GM12878 (cell line): Measurements from ENCODE around the gene CHRDL2. TPM values are rescaled to one million over a fixed set of nuclear protein-coding genes. Genes with fewer than 3 reads are reported as not detected.

Experiments
- ATAC-seq: fragments of 200-7000 bp; cut with Tn5 transposase; 3 replicates; pipeline ENCODE4 v1.9.1; 2020; ENCODE audit warnings: mild to moderate bottlenecking, moderate library complexity
- BruUV-seq: library from RNA; stranded (reverse); fragments of 400-500 nt; replicated peaks from 2 replicates; lab custom pipeline; 2021; lab: Mats Ljungman, UMichigan
- CTCF ChIA-PET: fragments of 300-600 bp; sonication (Branson Sonifier 250); formaldehyde crosslinking; extraction: SDS; loops from one replicate; lab custom pipeline; 2021; ENCODE audit warnings: inconsistent platforms; lab: Yijun Ruan, JAX
- POLR2A ChIA-PET: fragments of 350-600 bp; formaldehyde crosslinking; extraction: SDS; loops from one replicate; lab custom pipeline; 2021; ENCODE audit warnings: inconsistent platforms; lab: Charles Lee
- RAD21 ChIA-PET: fragments of 300-600 bp; sonication (Branson Sonifier 250); formaldehyde crosslinking; loops from one replicate; lab custom pipeline; 2023; ENCODE audit warnings: antibody characterized with exemption; ENCODE audit not compliant: unreplicated experiment; lab: Charles Lee
- SMC1A ChIA-PET: fragments of 300-600 bp; sonication (Branson Sonifier 250); formaldehyde crosslinking; loops from one replicate; lab custom pipeline; 2023; ENCODE audit not compliant: unreplicated experiment, uncharacterized antibody; lab: Charles Lee
- DNase-seq: peaks from one replicate; pipeline ENCODE4 v3.0.0-alpha.2; 2011; ENCODE audit warnings: low read depth, low spot score
- FAIRE-seq: peaks from 3 replicates; lab custom pipeline; 2011; peaks lifted over from hg19 to GRCh38; lab: Jason Lieb, UNC
- H2AFZ ChIP-seq: 2 replicates; pipeline ENCODE4 v1.6.0; 2011; ENCODE audit warnings: low read depth, low read length, control low read depth; ENCODE audit not compliant: control insufficient read depth
- H3K27ac ChIP-seq: 2 replicates; pipeline ENCODE4 v1.5.1; 2011; ENCODE audit warnings: control low read depth; ENCODE audit not compliant: control insufficient read depth, insufficient read depth
- H3K27me3 ChIP-seq, 2 experiments: replicated peaks in 1 of 2; 2 replicates each; pipeline versions ENCODE4 v1.6.0 to v1.6.1; 2011; ENCODE audit warnings: low read length in 1 of 2; ENCODE audit not compliant: control insufficient read depth in 2 of 2, insufficient read depth in 2 of 2
- H3K36me3 ChIP-seq, 2 experiments: 2 replicates each; pipeline ENCODE4 v1.5.1; 2011; ENCODE audit warnings: low read length in 1 of 2; ENCODE audit not compliant: control insufficient read depth in 2 of 2, insufficient read depth in 2 of 2
- H3K4me1 ChIP-seq: 2 replicates; pipeline ENCODE4 v1.6.1; 2011; ENCODE audit warnings: mild to moderate bottlenecking, low read length, moderate library complexity, mixed read lengths; ENCODE audit not compliant: control insufficient read depth, insufficient read depth
- H3K4me2 ChIP-seq: 2 replicates; pipeline ENCODE4 v1.6.0; 2011; ENCODE audit warnings: control low read depth; ENCODE audit not compliant: control insufficient read depth, insufficient read depth
- H3K4me3 ChIP-seq: fragments of 200-600 bp; sonication (generic); 2 replicates; pipeline ENCODE4 v1.5.1; 2016
- H3K79me2 ChIP-seq: 2 replicates; pipeline ENCODE4 v1.6.0; 2011; ENCODE audit warnings: low read length; ENCODE audit not compliant: control insufficient read depth, insufficient read depth
- H3K9ac ChIP-seq: 2 replicates; pipeline ENCODE4 v1.8.0; 2011; ENCODE audit warnings: low read length, control low read depth, mixed read lengths; ENCODE audit not compliant: control insufficient read depth, insufficient read depth
- H3K9me3 ChIP-seq: replicated peaks from 3 replicates; pipeline ENCODE4 v1.5.1; 2011; ENCODE audit warnings: mild to moderate bottlenecking, low read length; ENCODE audit not compliant: control insufficient read depth, insufficient read depth
- H4K20me1 ChIP-seq: 2 replicates; pipeline ENCODE4 v1.6.0; 2011; ENCODE audit not compliant: control insufficient read depth, insufficient read depth
- BCL11A ChIP-seq: IDR thresholded peaks from 2 replicates; pipeline ENCODE4 v1.6.1; 2011; ENCODE audit warnings: low read depth, low read length
- GABPA ChIP-seq: IDR thresholded peaks from 2 replicates; pipeline ENCODE4 v1.6.1; 2014; ENCODE audit warnings: antibody characterized with exemption, low read depth, mild to moderate bottlenecking, inconsistent platforms
- HDGF ChIP-seq: fragments of 450-650 bp; IDR thresholded peaks from 2 replicates; pipeline ENCODE4 v1.6.1; 2016; ENCODE audit warnings: antibody characterized with exemption
- IRF4 ChIP-seq: IDR thresholded peaks from 2 replicates; pipeline ENCODE4 v1.6.1; 2011; ENCODE audit warnings: low read depth, low read length
- SUZ12 ChIP-seq: fragments of 200-600 bp; sonication (generic); IDR thresholded peaks from one replicate; pipeline ENCODE4 v1.6.1; 2018; ENCODE audit warnings: antibody characterized with exemption, mild to moderate bottlenecking; ENCODE audit not compliant: unreplicated experiment
- TCF3 ChIP-seq: IDR thresholded peaks from 2 replicates; pipeline ENCODE4 v1.6.1; 2012; ENCODE audit warnings: low read depth, mild to moderate bottlenecking, low read length, borderline replicate concordance; ENCODE audit not compliant: insufficient read depth
- WGBS: methylation state at CpG from one replicate; pipeline ENCODE4 v1.1.6; 2016; ENCODE audit warnings: low lambda C conversion rate; ENCODE audit not compliant: insufficient replicate concordance, insufficient coverage; ENCODE audit errors: missing lambda C conversion rate; 5-methylcytosine and 5-hydroxymethylcytosine counted together
- in situ Hi-C: fragments of 300-500 bp; cut with MboI; formaldehyde crosslinking; loops from 9 replicates; pipeline ENCODE4 v1.14.3; 2018; ENCODE audit warnings: mixed read lengths
- intact Hi-C: fragments of 100-400 bp; cut with micrococcal nuclease; formaldehyde crosslinking; loops from one replicate; pipeline ENCODE4 v1.14.2; 2022; ENCODE audit not compliant: unreplicated experiment
- polyA plus RNA-seq, 11 experiments: library from polyadenylated mRNA; depleted of rRNA in 4 of 11; unstranded in 6 of 11; stranded (reverse) in 5 of 11; fragments of >200 nt; fragmentation: Nextera tagmentation in 4 of 11; fragmentation: Illumina TruSeq in 1 of 11; extraction: Ambion mirVana in 4 of 11; extraction: Trizol in 1 of 11; gene quantifications; 1 replicate in 1 of 11; 2 replicates in 10 of 11; pipeline versions ENCODE4 v1.2.1 to v1.2.3, GENCODE V29; 2011 to 2016; ENCODE audit warnings: inconsistent platforms in 2 of 11, missing spikeins in 2 of 11, low read depth in 1 of 11
- total RNA-seq, 4 experiments: library from RNA; depleted of rRNA in 3 of 4; stranded (reverse); fragments of >200 nt in 3 of 4; fragmentation: Illumina TruSeq in 1 of 4; extraction: Trizol in 1 of 4; gene quantifications; 2 replicates each; pipeline versions ENCODE4 v1.2.1 to v1.2.3, GENCODE V29; 2013 to 2021
- TF ChIP-seq, protein P1 (sequence below): IDR thresholded peaks from 2 replicates; pipeline ENCODE4 v1.6.1; 2011; ENCODE audit warnings: low read depth, mild to moderate bottlenecking, low read length, moderate library complexity, borderline replicate concordance; ENCODE audit errors: extremely low read depth

Gene CHRDL2
- total and polyA plus RNA-seq, 10 of the 15 experiments (the other 5 are each of a cell fraction or from before 2014, with no cell fraction given) = not detected

DNA sequence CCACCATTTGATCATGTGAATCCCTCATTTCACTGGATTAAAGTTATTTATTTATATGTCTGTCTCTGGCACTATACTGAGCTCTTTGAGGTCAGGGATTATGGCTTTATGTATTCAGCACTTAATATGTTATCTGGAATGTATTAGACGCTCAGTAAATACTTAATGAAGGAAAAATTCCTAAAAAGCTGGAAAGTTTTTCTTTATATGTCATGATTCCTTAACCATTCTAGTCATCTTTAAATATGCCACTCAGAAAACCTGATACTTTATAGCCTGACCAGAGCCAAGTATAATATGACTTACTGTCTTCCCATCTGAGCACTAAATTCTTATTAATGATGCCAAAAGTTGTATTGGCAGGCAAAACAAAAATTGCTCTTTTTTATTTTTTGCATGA, 44.5 kb upstream of the CHRDL2 start:
- no peak for DNase-seq
- in situ Hi-C loops = no loop called here

DNA sequence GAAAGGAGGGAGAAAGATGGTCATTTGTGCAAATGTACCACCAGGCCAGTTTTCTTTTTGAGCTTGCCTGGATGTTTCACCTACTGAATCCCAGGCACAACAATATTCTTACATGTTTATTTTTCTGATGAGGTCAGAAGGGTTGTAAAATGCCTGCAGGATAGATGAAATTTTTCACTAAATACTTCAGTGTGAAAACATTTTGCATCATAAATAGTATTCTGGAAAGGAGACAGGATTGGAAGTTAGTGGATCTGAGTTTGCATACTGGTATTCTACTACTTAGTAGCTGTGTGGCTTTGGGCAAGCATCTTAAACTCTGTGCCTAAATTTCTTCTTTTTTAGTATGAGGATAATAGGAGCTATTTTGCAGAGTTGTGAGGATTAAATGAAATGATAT, 42.2 kb upstream of the CHRDL2 start:
- FAIRE-seq (no peak), DNase-seq (no peak), ATAC-seq (no peak)
- Histone ChIP-seq H4K20me1 (no peaks in the 10 kb centered on the region), H3K27me3 (no peaks in the 10 kb centered on the region), H3K4me2 (no peak overlapping the region), H3K4me3 (no peak overlapping the region), H3K27ac (no peak overlapping the region), H2AFZ (no peak overlapping the region), H3K4me1 (peaks cover 31% of the 10 kb centered on the region), H3K36me3 (no peaks in the 10 kb centered on the region), H3K9me3 (no peaks in the 10 kb centered on the region; the same call in 2 of the 3 replicates), H3K79me2 (peaks cover 24% of the 10 kb centered on the region), H3K9ac (no peak overlapping the region)
- POLR2A ChIA-PET = interaction anchor here (1.0 to 1.8 kb wide), 2 partner anchors 10 to 24 kb away, joined by 3 to 5 read pairs; no protein-coding TSS in a partner anchor
- CTCF ChIA-PET = interaction anchor here (0.6 to 1.2 kb wide), 3 partner anchors 21 to 71 kb away, joined by 3 to 4 read pairs (median 4); no protein-coding TSS in a partner anchor
- intact Hi-C loops = no loop called here
- no peak for TF ChIP-seq TCF3
- no peak for TF ChIP-seq SUZ12
- SMC1A ChIA-PET = interaction anchor here (0.6 to 2.9 kb wide), 4 partner anchors 9 to 366 kb away, joined by 3 to 18 read pairs (median 4); no protein-coding TSS in a partner anchor
- in situ Hi-C loops = no loop called here
- RAD21 ChIA-PET = interaction anchor here (1.1 to 1.5 kb wide), 2 partner anchors 18 to 19 kb away, joined by 3 to 4 read pairs; no protein-coding TSS in a partner anchor
- BruUV-seq = no TSS peak

More for the DNA sequence above, 44.5 kb upstream of the CHRDL2 start:
- intact Hi-C loops = no loop called here
- ChIA-PET POLR2A (interaction anchor here (0.5 kb wide), 1 partner anchor 542 kb away, joined by 3 read pairs; no protein-coding TSS in a partner anchor), SMC1A (interaction anchor here (0.6 to 1.5 kb wide), 3 partner anchors 21 to 288 kb away, joined by 3 to 5 read pairs (median 3); no protein-coding TSS in a partner anchor), CTCF (no interaction called here), RAD21 (no interaction called here)
- TF ChIP-seq, protein P1, sequence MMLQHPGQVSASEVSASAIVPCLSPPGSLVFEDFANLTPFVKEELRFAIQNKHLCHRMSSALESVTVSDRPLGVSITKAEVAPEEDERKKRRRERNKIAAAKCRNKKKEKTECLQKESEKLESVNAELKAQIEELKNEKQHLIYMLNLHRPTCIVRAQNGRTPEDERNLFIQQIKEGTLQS = no peak
- TF ChIP-seq IRF4 (no peak), GABPA (no peak), HDGF (no peak), BCL11A (no peak)
- Histone ChIP-seq H3K27me3 (no peaks in the 10 kb centered on the region), H3K79me2 (peaks cover 22% of the 10 kb centered on the region), H3K4me1 (peaks cover 9% of the 10 kb centered on the region), H3K36me3 (no peaks in the 10 kb centered on the region), H3K9me3 (no peaks in the 10 kb centered on the region; the same call in 2 of the 3 replicates), H3K4me2 (no peak overlapping the region), H3K27ac (no peak overlapping the region), H2AFZ (no peak overlapping the region), H3K9ac (no peak overlapping the region), H3K4me3 (no peak overlapping the region), H4K20me1 (no peaks in the 10 kb centered on the region)
- ATAC-seq (no peak), FAIRE-seq (no peak)
- BruUV-seq = no TSS peak
- 100% methylated on average over 1 of the region's 1 CpG for WGBS
